Ovary (tissue), 9 donors: ENCODE measurements around the gene MYO1E. TPM values are rescaled to one million over a fixed set of nuclear protein-coding genes. Genes with fewer than 3 reads are reported as not detected.

Experiments
- DNase-seq, 5 donors: peaks; one replicate each; pipeline ENCODE4 v3.0.0-alpha.2; 2019 to 2020
- H3K27ac ChIP-seq, 2 donors: fragments of 200-600 bp; one replicate each; pipeline versions ENCODE4 v1.5.1 to v1.8.0; 2019 to 2022
- H3K27me3 ChIP-seq: fragments of 200-600 bp; one replicate; pipeline ENCODE4 v1.8.0; 2022
- H3K36me3 ChIP-seq: fragments of 200-600 bp; sonication (generic); one replicate; pipeline ENCODE4 v1.5.1; 2019
- H3K4me1 ChIP-seq: one replicate; pipeline ENCODE4 v1.8.1; 2013; ENCODE audit warnings: mild to moderate bottlenecking, moderate library complexity; ENCODE audit not compliant: insufficient read depth
- H3K4me3 ChIP-seq: fragments of 200-600 bp; sonication (generic); one replicate; pipeline ENCODE4 v1.5.1; 2017
- H3K9me3 ChIP-seq, 2 donors: fragments of 200-600 bp in 1 of 2; sonication (generic) in 1 of 2; one replicate each; pipeline versions ENCODE4 v1.5.1 to v1.8.1; 2013 to 2019; ENCODE audit warnings: mild to moderate bottlenecking in 1 of 2, moderate library complexity in 1 of 2
- CTCF ChIP-seq, 3 donors: fragments of 450-650 bp in 2 of 3; fragments of 200-600 bp in 1 of 3; IDR thresholded peaks; one replicate each; pipeline versions ENCODE4 v1.5.1 to v1.8.0; 2016 to 2022; ENCODE audit warnings: antibody characterized with exemption in 3 of 3, mild to moderate bottlenecking in 1 of 3
- EP300 ChIP-seq: sonication (generic); formaldehyde crosslinking; IDR thresholded peaks from one replicate; pipeline ENCODE4 v1.6.1; 2017; ENCODE audit warnings: antibody characterized with exemption
- POLR2A ChIP-seq: fragments of 450-650 bp; IDR thresholded peaks from one replicate; pipeline ENCODE4 v1.6.1; 2017; ENCODE audit warnings: antibody characterized with exemption, mild to moderate bottlenecking, moderate library complexity
- WGBS, 3 donors: extraction: QIAGEN DNeasy Blood & Tissue Kit in 1 of 3; methylation state at CpG; one replicate each; pipeline versions ENCODE4 v1.1.5 to v1.1.7; 2013 to 2017; 5-methylcytosine and 5-hydroxymethylcytosine counted together
- intact Hi-C, 4 donors: fragments of 100-400 bp; cut with DNase I; formaldehyde crosslinking; loops; one replicate each; pipeline versions ENCODE4 v1.11.0 to v1.15.1; 2022 to 2023
- polyA plus RNA-seq, 2 donors: library from polyadenylated mRNA; stranded (reverse); fragments of 200-250 nt in 1 of 2; fragments of 350-450 nt in 1 of 2; fragmentation: Illumina TruSeq in 1 of 2; extraction: RNeasy Lipid Tissue Mini Kit (QIAGEN cat#74804) in 1 of 2; gene quantifications; one replicate each; pipeline ENCODE4 v1.2.3, GENCODE V29; 2013 to 2014
- total RNA-seq, 7 donors: library from RNA; depleted of rRNA in 2 of 7; stranded (reverse); fragments of >200 nt in 2 of 7; fragmentation: NEBNext Ultra II Directional in 3 of 7; extraction: Animal tissue kit (Norgen Biotek cat#: 25700) in 3 of 7; gene quantifications; one replicate each; pipeline versions ENCODE4 v1.1.0 to v1.2.4, GENCODE V29; 2016 to 2023
- donor health status: DM: no; HTN: no; CAD: no; lungs with moderate emphysema.
- donor health status: DM: no; HTN: no; CAD: no.
- donor health status: Bipolar disorder and iron deficiency.
- donor health status: DM: yes; HTN: yes; CAD: no.
- donor health status: DM: no; HTN: no; CAD: no.
- donor health status: DM: yes; HTN: yes; CAD: no.

MYO1E gene
- total and polyA plus RNA-seq, 9 donors: 11.6 to 96.0 (median 44.8) TPM

- H3K36me3 ChIP-seq: no peaks in the 10 kb centered on the region
Observed at GRCh38 chr15:59203008-59203407, 169.7 kb downstream of the MYO1E start.

GRCh38 chr15:59200560-59200959, 172.1 kb downstream of the MYO1E start:
- DNase-seq: no peak
- TF ChIP-seq EP300: no peak
- no peak for TF ChIP-seq POLR2A
- TF ChIP-seq CTCF (IDR thresholded peaks at IDR 0.05): no peak
- H3K27ac ChIP-seq: no peak overlapping the region

More at GRCh38 chr15:59203008-59203407, 169.7 kb downstream of the MYO1E start:
- no peaks in the 10 kb centered on the region for H3K4me1 ChIP-seq
- H3K27ac ChIP-seq: no peak overlapping the region
- DNase-seq: no peak
- H3K9me3 ChIP-seq: no peaks in the 10 kb centered on the region
- WGBS, 3 donors: 93 to 97% (median 95%) methylated on average over 6 of the region's 6 CpGs
- no peaks in the 10 kb centered on the region for H3K27me3 ChIP-seq
- TF ChIP-seq CTCF (IDR thresholded peaks at IDR 0.05) (no peak), POLR2A (no peak), EP300 (no peak)
- intact Hi-C loops: no loop called here
- H3K4me3 ChIP-seq: no peak overlapping the region

GRCh38 chr15:59199626-59200465, 172.8 kb downstream of the MYO1E start:
- no peaks in the 10 kb centered on the region for H3K36me3 ChIP-seq
- TF ChIP-seq CTCF (IDR thresholded peaks at IDR 0.05): no peak
- H3K27me3 ChIP-seq: no peaks in the 10 kb centered on the region
- no peaks in the 10 kb centered on the region for H3K9me3 ChIP-seq
- no peak overlapping the region for H3K4me3 ChIP-seq
- intact Hi-C loops: no loop called here
- WGBS, 3 donors: 73 to 80% (median 75%) methylated on average over 10 of the region's 10 CpGs
- H3K27ac ChIP-seq: no peak overlapping the region
- H3K4me1 ChIP-seq: no peaks in the 10 kb centered on the region
- DNase-seq: no peak

More at GRCh38 chr15:59200560-59200959, 172.1 kb downstream of the MYO1E start:
- no peaks in the 10 kb centered on the region for H3K27me3 ChIP-seq
- no peaks in the 10 kb centered on the region for H3K36me3 ChIP-seq
- WGBS, 3 donors: 97 to 98% (median 97%) methylated on average over 9 of the region's 9 CpGs
- intact Hi-C loops: no loop called here
- H3K4me3 ChIP-seq: no peak overlapping the region
- H3K9me3 ChIP-seq: no peaks in the 10 kb centered on the region
- no peaks in the 10 kb centered on the region for H3K4me1 ChIP-seq

- 94 to 97% (median 96%) methylated on average over 2 of the region's 2 CpGs for WGBS, 3 donors
- no peaks in the 10 kb centered on the region for H3K27me3 ChIP-seq
- H3K36me3 ChIP-seq: no peaks in the 10 kb centered on the region
- DNase-seq: no peak
- no peaks in the 10 kb centered on the region for H3K9me3 ChIP-seq
- TF ChIP-seq CTCF (IDR thresholded peaks at IDR 0.05): no peak
- TF ChIP-seq EP300: no peak
- TF ChIP-seq POLR2A: no peak
- H3K4me1 ChIP-seq: no peaks in the 10 kb centered on the region
- H3K4me3 ChIP-seq: no peak overlapping the region
- intact Hi-C loops: no loop called here
- no peak overlapping the region for H3K27ac ChIP-seq
Observed at GRCh38 chr15:59197454-59197853, 175.2 kb downstream of the MYO1E start.
